ENCODE measurements around the gene ROR1.

ROR1 gene

DNA sequence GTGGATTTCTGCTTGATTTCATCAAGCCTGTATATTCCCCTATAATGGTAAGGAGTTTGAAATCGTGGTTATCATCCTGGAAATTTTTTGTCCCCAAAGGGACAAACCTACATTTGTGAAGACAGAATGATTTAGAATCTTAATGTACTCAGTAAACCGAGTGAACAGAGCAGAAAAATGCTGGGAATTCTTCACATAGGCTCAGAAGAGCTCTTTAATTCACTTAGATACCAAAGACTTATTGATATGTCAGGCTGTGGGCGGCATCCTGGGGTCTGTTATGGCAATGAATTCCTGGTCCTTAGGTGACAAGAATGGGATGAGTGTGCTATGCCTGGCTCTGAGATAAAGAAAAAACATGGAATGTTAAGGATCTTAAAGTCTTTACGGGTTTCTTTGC is 74.9 kb downstream of the ROR1 start:
- DNase-seq (ENCODE audit: low spot score in 2 of 2): no peak
- Histone ChIP-seq H3K4me3 (no peak overlapping the region), H3K36me3 (replicated peaks) (no peaks in the 10 kb centered on the region), H3K9me3 (no peaks in the 10 kb centered on the region), H3K4me1 (no peaks in the 10 kb centered on the region), H3K27me3 (ENCODE audit: low read depth) (0 out of 2 replicates have a peak, but pooled peaks cover 4% of the 10 kb centered on the region)
- in situ Hi-C loops (cut with MboI; ENCODE audit: low sequenced_read_pairs): no loop called here

DNA sequence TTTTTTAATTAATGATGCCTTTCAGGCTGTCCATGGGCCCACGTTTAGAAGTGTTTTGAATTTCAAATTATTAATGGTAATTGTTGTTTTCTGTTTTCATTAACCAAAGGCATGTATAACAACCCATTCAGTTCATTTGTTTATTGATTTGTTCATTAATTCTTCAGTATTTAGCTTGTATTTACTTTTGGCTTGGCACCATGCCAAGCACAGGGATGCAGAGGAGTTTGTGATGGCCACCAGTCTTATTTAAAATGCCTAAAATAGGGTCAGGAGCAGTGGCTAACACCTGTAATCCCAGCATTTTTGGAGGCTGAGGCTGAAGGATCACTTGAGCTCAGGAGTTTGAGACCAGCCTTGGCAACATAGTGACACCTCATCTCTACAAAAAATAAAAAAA is 75.3 kb downstream of the ROR1 start:
- Histone ChIP-seq H3K9me3 (no peaks in the 10 kb centered on the region), H3K4me1 (no peaks in the 10 kb centered on the region), H3K36me3 (replicated peaks) (no peaks in the 10 kb centered on the region), H3K27me3 (ENCODE audit: low read depth) (0 out of 2 replicates have a peak, but pooled peaks cover 4% of the 10 kb centered on the region), H3K4me3 (no peak overlapping the region)
- no peak for DNase-seq (ENCODE audit: low spot score in 2 of 2)
- in situ Hi-C loops (cut with MboI; ENCODE audit: low sequenced_read_pairs): no loop called here

DNA sequence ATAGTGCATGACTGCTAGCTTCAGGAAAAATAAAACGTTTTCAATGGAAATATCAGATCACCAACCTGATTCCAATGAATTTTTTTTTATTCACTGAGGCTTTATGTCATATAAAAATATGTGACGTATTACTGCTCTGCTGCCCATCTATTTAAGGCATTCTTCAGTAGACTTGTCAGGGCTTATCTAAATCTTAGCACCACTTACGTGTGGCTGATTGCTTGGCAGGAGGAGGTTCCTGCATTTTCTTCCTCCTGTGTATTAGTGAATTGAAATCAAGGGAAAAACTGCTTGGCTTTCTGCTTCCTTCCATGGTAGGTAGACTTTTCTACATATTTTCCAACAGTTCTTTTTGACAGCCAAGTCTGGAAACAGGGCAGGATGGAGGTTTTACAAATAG is 80.3 kb downstream of the ROR1 start:
- no peaks in the 10 kb centered on the region for H3K4me1 ChIP-seq
- H3K36me3 ChIP-seq (replicated peaks): no peaks in the 10 kb centered on the region
- in situ Hi-C loops (cut with MboI; ENCODE audit: low sequenced_read_pairs): no loop called here
- H3K4me3 ChIP-seq: no peak overlapping the region
- no peaks in the 10 kb centered on the region for H3K27me3 ChIP-seq (ENCODE audit: low read depth)
- no peak for DNase-seq (ENCODE audit: low spot score in 2 of 2)
- no peaks in the 10 kb centered on the region for H3K9me3 ChIP-seq

DNA sequence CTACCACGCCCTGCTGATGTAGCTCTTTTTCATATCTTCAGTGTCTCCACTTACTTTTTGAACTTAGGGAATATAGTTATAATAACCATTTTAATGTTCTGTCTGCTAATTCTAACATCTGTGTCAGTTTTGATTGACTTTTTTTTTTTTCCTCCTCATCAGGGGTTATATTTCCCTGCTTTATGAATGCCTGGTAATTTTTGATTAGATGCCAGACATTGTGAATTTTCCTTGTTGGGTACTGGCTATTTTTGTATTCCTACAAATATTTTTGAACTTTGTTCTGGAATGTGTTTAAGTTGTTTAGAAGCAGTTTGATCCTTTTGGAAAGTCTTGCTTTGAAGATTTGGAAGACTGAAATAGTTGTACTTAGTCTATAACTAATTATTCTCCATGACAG is 82.1 kb downstream of the ROR1 start:
- Histone ChIP-seq H3K4me1 (no peaks in the 10 kb centered on the region), H3K9me3 (no peaks in the 10 kb centered on the region), H3K36me3 (replicated peaks) (no peaks in the 10 kb centered on the region), H3K4me3 (no peak overlapping the region), H3K27me3 (ENCODE audit: low read depth) (no peaks in the 10 kb centered on the region)
- in situ Hi-C loops (cut with MboI; ENCODE audit: low sequenced_read_pairs): no loop called here
- DNase-seq (ENCODE audit: low spot score in 2 of 2): no peak

DNA sequence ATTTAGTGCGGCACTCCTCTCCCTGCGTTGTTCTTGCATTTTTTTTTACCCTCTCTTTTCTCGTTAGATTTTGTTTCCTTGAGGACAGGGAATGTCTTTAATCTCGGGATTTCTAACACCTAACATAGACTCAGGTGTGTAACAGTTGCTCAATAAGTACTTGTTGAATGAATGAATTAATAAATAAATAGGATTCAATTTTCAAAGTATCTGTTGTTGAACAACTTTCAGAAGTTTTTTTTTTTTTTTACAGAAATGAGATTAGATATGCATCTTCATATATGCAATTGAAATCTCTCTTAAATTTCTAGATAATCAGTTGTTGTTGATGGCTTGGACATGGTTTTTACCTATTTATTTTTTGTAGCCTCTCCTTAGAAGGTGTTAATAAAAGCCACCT is 83.1 kb downstream of the ROR1 start:
- no peak for DNase-seq (ENCODE audit: low spot score in 2 of 2)
- Histone ChIP-seq H3K4me3 (no peak overlapping the region), H3K4me1 (no peaks in the 10 kb centered on the region), H3K27me3 (ENCODE audit: low read depth) (no peaks in the 10 kb centered on the region), H3K36me3 (replicated peaks) (no peaks in the 10 kb centered on the region), H3K9me3 (no peaks in the 10 kb centered on the region)
- in situ Hi-C loops (cut with MboI; ENCODE audit: low sequenced_read_pairs): no loop called here

DNA sequence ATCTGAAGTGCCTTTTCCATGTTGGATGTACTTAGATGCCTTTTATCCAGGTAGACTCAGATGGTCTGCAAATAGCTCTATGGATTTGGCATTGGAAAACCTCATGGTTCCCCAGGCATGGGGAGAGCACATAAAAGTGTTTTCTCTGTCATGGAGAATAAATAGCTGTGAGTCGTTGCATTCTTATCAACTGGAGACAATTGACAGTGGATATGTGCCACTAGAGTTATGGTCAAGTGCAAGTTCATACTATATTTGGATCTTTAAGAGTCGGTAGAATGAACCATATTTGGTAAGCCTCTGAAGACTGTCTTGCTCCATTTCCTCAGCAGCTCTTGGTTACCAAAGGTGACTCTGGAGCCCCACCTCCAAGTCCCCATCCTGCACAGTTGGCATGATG is 83.7 kb downstream of the ROR1 start:
- no peaks in the 10 kb centered on the region for H3K27me3 ChIP-seq (ENCODE audit: low read depth)
- DNase-seq (ENCODE audit: low spot score in 2 of 2): no peak
- H3K9me3 ChIP-seq: no peaks in the 10 kb centered on the region
- no peaks in the 10 kb centered on the region for H3K36me3 ChIP-seq (replicated peaks)
- in situ Hi-C loops (cut with MboI; ENCODE audit: low sequenced_read_pairs): no loop called here
- H3K4me3 ChIP-seq: no peak overlapping the region
- no peaks in the 10 kb centered on the region for H3K4me1 ChIP-seq

DNA sequence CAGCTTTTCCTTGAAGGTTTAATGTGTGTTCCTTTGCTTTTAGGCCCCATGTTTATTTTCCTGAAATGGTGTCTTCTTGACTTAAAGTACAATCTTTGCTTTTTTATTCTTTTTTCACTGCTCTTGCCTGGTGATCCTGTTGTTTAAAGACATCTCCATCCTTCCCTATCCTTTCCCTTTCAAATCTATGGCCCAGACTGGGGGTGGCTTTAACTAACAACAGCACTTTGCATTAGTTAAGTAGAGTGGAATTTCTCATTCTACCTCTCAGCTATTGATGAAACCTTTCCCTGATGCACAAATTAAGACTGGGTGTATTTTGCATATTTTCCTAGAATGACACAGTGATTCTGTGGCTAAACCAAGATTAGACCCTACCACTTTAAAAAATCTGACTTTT is 84.3 kb downstream of the ROR1 start:
- Histone ChIP-seq H3K9me3 (no peaks in the 10 kb centered on the region), H3K4me3 (no peak overlapping the region), H3K27me3 (ENCODE audit: low read depth) (no peaks in the 10 kb centered on the region), H3K4me1 (no peaks in the 10 kb centered on the region), H3K36me3 (replicated peaks) (no peaks in the 10 kb centered on the region)
- in situ Hi-C loops (cut with MboI; ENCODE audit: low sequenced_read_pairs): no loop called here
- DNase-seq (ENCODE audit: low spot score in 2 of 2): no peak

DNA sequence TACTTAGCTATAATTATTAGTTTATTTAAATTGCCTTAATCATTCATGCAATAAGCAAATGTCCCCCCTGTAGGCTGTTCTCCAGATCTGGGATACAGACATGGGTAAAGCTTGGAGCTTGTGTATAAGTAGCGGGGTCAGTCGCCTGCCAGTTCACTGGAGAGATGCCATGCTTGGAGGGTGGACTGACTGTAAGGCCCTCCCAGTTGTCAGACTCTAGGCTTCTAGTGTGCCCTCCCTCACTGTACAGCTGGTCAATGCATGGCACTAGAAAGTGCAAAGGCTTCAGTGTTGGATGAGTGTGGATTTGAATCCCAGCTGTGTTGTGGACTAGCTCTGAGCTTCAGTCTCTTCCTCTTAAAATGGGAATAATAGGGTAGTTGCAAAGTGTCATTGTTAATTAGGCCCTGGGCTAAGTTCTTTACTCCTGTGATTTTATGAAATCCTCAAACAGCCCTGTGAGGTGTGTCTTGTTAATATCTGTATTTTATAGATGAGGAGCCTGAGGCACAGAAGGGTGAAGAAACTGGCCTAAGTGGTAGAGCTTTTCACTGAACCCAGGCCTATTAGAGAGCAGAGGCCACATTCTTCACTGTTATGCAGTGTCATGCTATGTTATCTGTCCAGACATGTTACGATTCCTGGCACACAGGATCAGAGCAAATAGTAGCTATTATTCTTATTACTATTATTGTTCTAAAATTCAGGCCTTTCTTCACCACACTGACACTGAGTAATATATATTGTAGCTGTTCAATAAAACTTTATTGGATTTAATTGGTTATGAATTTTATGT is 85.9 kb downstream of the ROR1 start:
- in situ Hi-C loops (cut with MboI; ENCODE audit: low sequenced_read_pairs): no loop called here
- peaks cover 2% of the 10 kb centered on the region; the same call in 1 of the 2 replicates for H3K27me3 ChIP-seq (ENCODE audit: low read depth)
- DNase-seq (ENCODE audit: low spot score in 2 of 2): no peak
- no peak overlapping the region for H3K4me3 ChIP-seq
- no peaks in the 10 kb centered on the region for H3K4me1 ChIP-seq
- no peaks in the 10 kb centered on the region for H3K36me3 ChIP-seq (replicated peaks)
- no peaks in the 10 kb centered on the region for H3K9me3 ChIP-seq

DNA sequence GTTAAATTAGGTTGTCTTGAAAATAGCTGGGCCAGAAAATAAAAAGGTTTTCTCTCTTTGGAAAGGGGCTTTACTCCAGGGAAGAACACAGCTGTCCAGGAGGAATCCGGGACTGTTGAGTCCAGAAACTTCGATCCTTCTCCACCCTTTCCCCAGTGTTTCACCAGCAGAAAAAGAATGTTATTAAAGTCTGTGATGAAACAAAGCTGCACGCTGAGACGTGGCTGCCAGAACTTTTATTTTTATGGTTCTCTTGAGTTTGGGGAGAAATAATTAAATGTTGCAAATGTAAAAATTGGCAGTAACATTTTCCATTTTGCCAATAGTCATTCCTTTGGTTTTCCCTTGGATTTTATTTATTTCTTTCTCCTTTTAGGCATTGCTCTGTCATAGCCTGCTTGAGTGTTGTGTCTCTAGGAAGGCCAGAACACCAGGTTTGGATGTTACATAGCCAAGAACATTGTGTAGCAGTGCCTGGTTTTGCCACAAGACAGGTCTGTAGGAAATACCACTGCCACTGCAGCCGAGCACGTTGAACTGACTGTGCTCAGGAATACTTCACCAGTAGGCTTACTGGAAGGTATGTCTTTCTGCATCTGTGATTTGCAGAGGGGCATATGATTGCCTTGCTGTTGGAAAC is 87.4 kb downstream of the ROR1 start:
- in situ Hi-C loops (cut with MboI; ENCODE audit: low sequenced_read_pairs): no loop called here
- H3K4me1 ChIP-seq: no peaks in the 10 kb centered on the region
- no peak overlapping the region for H3K4me3 ChIP-seq
- no peaks in the 10 kb centered on the region for H3K36me3 ChIP-seq (replicated peaks)
- peaks cover 2% of the 10 kb centered on the region; the same call in 1 of the 2 replicates for H3K27me3 ChIP-seq (ENCODE audit: low read depth)
- H3K9me3 ChIP-seq: no peaks in the 10 kb centered on the region
- DNase-seq (ENCODE audit: low spot score in 2 of 2): no peak

DNA sequence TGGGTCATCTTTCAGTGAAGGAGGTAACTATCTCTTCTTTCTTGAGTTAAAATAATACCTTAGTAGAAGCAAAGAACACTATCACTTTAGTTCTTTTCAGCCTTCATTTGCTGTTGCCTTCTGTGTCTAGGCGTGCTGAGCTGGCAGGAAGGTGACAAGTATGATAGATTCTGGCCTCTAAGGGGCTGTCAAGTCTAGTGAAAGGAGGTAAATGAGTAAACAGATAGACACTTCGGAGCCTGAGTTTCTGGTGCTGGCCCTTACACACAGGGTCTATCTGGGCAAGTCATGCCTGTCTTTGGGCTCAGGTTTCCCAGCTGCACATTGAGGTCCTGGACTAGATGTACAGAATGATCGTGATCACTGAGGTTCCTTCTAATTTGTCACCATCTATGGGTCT is 89.3 kb downstream of the ROR1 start:
- H3K27me3 ChIP-seq (ENCODE audit: low read depth): peaks cover 2% of the 10 kb centered on the region; the same call in 1 of the 2 replicates
- in situ Hi-C loops (cut with MboI; ENCODE audit: low sequenced_read_pairs): no loop called here

DNA sequence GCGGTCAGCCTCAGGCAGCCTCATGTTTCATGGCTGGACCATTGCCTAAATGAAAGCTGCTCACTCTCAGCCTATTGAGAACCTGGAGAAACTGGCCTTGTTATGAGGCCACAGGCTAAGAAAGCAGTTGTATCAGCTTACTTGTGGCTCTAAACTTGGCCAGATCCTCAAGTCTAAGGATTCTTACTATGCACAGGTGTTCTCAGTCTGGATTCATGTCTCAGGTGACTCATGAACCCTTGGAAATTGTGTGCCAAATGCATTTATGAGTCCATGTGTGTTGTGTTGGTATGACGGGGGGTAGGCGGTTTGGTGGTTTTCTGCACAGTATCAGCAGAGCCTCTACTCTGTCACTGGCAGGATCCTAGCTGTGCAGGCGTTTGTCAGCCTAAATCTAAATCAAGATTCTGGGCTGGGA is 90.4 kb downstream of the ROR1 start:
- Histone ChIP-seq H3K4me3 (no peak overlapping the region), H3K4me1 (no peaks in the 10 kb centered on the region), H3K36me3 (replicated peaks) (no peaks in the 10 kb centered on the region), H3K27me3 (ENCODE audit: low read depth) (peaks cover 2% of the 10 kb centered on the region; the same call in 1 of the 2 replicates), H3K9me3 (no peaks in the 10 kb centered on the region)
- no peak for DNase-seq (ENCODE audit: low spot score in 2 of 2)
- in situ Hi-C loops (cut with MboI; ENCODE audit: low sequenced_read_pairs): no loop called here

More for the DNA sequence above, 89.3 kb downstream of the ROR1 start:
- no peak for DNase-seq (ENCODE audit: low spot score in 2 of 2)
- H3K9me3 ChIP-seq: no peaks in the 10 kb centered on the region
- H3K4me1 ChIP-seq: no peaks in the 10 kb centered on the region
- no peak overlapping the region for H3K4me3 ChIP-seq
- no peaks in the 10 kb centered on the region for H3K36me3 ChIP-seq (replicated peaks)

DNA sequence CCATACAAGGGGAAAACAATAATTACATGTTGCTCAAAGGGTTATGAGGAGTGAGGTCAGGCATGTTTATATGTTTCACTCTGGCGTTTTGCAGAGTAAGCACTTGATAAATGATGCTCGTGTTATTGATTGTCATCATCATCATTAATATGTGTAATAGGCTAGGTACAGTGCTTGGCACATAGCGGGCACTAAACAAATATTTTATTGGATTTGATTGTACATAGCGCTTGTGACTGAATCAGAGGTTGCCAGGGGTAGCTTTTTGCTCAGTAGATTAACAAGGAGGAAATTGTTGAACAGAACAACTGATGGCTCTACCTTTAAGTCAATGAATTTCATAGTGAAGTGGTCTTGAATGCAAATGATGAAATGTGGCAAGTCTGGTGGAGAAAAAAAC is 91.7 kb downstream of the ROR1 start:
- in situ Hi-C loops (cut with MboI; ENCODE audit: low sequenced_read_pairs): no loop called here
- no peaks in the 10 kb centered on the region for H3K36me3 ChIP-seq (replicated peaks)
- H3K9me3 ChIP-seq: no peaks in the 10 kb centered on the region
- H3K27me3 ChIP-seq (ENCODE audit: low read depth): peaks cover 2% of the 10 kb centered on the region; the same call in 1 of the 2 replicates
- H3K4me3 ChIP-seq: no peak overlapping the region
- H3K4me1 ChIP-seq: no peaks in the 10 kb centered on the region
- no peak for DNase-seq (ENCODE audit: low spot score in 2 of 2)

DNA sequence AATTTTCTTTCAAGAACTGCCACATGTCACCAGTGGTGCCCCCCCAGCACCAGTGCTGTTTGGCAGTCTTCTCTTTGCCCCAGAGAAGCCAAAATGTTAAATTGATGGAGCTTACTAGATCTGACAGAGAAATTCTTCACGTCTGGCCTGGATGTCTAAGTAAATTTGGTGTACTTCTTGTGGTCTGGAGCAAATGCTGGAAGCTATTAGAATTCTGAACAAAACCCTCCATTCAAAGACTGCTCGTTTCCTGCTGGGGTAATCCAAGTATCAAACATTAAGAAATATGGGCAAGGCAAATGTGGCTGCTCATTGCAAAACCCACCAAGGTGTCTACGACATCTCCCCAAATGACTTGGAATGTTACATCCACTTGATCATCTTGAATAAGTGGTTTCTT is 92.3 kb downstream of the ROR1 start:
- in situ Hi-C loops (cut with MboI; ENCODE audit: low sequenced_read_pairs): no loop called here
- no peaks in the 10 kb centered on the region for H3K36me3 ChIP-seq (replicated peaks)
- H3K4me3 ChIP-seq: no peak overlapping the region
- H3K27me3 ChIP-seq (ENCODE audit: low read depth): peaks cover 2% of the 10 kb centered on the region; the same call in 1 of the 2 replicates
- H3K4me1 ChIP-seq: no peaks in the 10 kb centered on the region
- no peaks in the 10 kb centered on the region for H3K9me3 ChIP-seq
- DNase-seq (ENCODE audit: low spot score in 2 of 2): no peak

DNA sequence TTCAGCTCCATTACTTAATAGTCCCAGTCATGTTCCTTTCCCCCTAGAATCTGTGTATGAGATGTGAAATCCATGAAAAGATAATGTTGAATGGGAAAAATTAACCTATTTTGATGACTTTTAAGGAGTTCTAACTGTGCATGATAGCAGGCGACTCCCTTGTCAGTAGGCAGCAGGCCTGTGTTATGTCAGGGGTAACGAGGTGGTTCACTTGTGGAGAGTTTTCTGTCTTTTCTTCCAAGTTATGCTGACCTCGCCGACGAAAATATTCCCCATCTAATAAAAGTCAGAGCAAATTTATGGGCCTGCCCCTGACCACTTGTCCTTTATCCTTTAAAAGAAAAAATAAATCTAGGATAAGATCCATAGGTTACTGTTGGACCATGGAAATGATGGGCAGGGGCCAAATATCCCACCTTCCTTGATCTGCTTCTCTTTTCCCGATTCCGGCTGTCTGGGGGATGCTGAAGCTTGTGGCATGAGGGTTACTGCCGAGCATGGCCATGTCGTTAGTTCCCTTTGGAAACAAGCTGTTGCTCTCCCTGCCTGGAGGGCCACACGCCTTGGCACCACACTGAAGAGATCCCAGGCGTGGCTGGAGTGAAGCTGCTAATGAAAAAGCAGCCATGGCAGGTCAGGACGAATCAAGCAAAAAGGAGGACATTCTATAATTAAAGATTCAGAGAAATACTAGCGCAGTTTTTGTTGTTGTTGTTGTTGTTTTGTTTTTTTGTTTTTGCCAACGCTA is 93.8 kb downstream of the ROR1 start:
- in situ Hi-C loops (cut with MboI; ENCODE audit: low sequenced_read_pairs): no loop called here
- DNase-seq (ENCODE audit: low spot score in 2 of 2): no peak
- H3K4me1 ChIP-seq: no peaks in the 10 kb centered on the region

More for the DNA sequence above, 93.8 kb downstream of the ROR1 start:
- H3K36me3 ChIP-seq (replicated peaks): no peaks in the 10 kb centered on the region
- peaks cover 6% of the 10 kb centered on the region; the same call in 1 of the 2 replicates for H3K27me3 ChIP-seq (ENCODE audit: low read depth)
- H3K4me3 ChIP-seq: no peak overlapping the region
- H3K9me3 ChIP-seq: no peaks in the 10 kb centered on the region

All from HAP-1 (cell line).